ENCODE measurements around the gene CCDC102A. TPM values are rescaled to one million over a fixed set of nuclear protein-coding genes. Genes with fewer than 3 reads are reported as not detected.
A peak's percentile ranks its signal among the peaks of the same experiment; 100 is the strongest.

The CCDC102A gene
- polyA plus RNA-seq, 2 of the 4 experiments (the other 2 are of a cell fraction) = 8.0 to 8.3 TPM

- H3K4me1 ChIP-seq = no peaks in the 10 kb centered on the region
- peak overlapping the region; percentile 29 to 57; a peak in 3 of 6 replicates for H3K27ac ChIP-seq
- ChIA-PET CTCF (interaction anchor here (0.5 to 18.0 kb wide), 52 partner anchors 8 to 233 kb away, joined by 3 to 340 read pairs (median 7); partner anchors contain the start of genes ADGRG5, CCDC102A, CIAPIN1 and COQ9), POLR2A (interaction anchor here (0.6 to 1.1 kb wide), 4 partner anchors 33 to 73 kb away, joined by 3 to 7 read pairs (median 4); partner anchors contain the start of genes CIAPIN1, COQ9 and POLR2C)
- 28% methylated on average over 10 of the region's 10 CpGs for WGBS (ENCODE audit: missing lambda C conversion rate)
- FAIRE-seq (peak; percentile 32), DNase-seq (ENCODE audit: low read depth in 1 of 2, low spot score in 1 of 2) (peak; percentile 68 to 91), ATAC-seq (peak; percentile 85 to 96)
- 0 out of 3 replicates have a peak overlapping the region, but pooled peaks have one; percentile 11 for H3K4me2 ChIP-seq
- TF ChIP-seq RAD21 (conservative IDR thresholded peaks at IDR 0.05 in 1 of 2, IDR thresholded peaks at IDR 0.05 in 1 of 2) (peak; percentile 97 to 98), MYC (IDR thresholded peaks at IDR 0.05; ENCODE audit: borderline replicate concordance, low read length) (no peak), SREBF2 (IDR thresholded peaks at IDR 0.05) (no peak), GATA3 (IDR thresholded peaks at IDR 0.05; ENCODE audit: borderline replicate concordance) (no peak), BHLHE40 (IDR thresholded peaks at IDR 0.05; ENCODE audit: low read depth, low read length) (no peak), SMC3 (IDR thresholded peaks at IDR 0.05) (peak; percentile 99)
- TF ChIP-seq, protein P1, sequence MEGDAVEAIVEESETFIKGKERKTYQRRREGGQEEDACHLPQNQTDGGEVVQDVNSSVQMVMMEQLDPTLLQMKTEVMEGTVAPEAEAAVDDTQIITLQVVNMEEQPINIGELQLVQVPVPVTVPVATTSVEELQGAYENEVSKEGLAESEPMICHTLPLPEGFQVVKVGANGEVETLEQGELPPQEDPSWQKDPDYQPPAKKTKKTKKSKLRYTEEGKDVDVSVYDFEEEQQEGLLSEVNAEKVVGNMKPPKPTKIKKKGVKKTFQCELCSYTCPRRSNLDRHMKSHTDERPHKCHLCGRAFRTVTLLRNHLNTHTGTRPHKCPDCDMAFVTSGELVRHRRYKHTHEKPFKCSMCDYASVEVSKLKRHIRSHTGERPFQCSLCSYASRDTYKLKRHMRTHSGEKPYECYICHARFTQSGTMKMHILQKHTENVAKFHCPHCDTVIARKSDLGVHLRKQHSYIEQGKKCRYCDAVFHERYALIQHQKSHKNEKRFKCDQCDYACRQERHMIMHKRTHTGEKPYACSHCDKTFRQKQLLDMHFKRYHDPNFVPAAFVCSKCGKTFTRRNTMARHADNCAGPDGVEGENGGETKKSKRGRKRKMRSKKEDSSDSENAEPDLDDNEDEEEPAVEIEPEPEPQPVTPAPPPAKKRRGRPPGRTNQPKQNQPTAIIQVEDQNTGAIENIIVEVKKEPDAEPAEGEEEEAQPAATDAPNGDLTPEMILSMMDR (IDR thresholded peaks at IDR 0.05) = peak; percentile 98
- no peak overlapping the region for H3K4me3 ChIP-seq
- H3K9me3 ChIP-seq = no peaks in the 10 kb centered on the region
These were observed 16.5 kb downstream of the CCDC102A start for GRCh38 chr16:57519796-57520360.

DNA sequence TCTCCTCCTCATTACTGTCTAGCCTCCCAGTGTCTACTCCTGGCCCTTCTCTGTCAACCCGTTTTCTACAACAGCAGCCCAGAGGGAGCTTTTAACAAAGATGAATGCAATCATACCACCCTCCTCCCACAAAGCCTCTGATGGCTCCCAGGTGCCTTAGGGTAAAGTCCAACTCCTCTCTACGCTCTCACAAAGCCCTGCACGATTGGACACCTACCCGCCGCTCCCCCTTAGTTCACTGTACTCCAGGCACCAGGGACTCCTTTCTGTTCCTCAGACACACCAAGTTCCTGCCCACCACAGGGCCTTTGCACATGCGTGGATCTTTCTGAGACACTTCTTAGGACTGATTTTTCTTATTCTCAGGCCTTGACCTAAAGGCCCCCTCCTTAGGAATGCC, 17.4 kb downstream of the CCDC102A start:
- no peak overlapping the region for H3K4me3 ChIP-seq
- H3K9me3 ChIP-seq = no peaks in the 10 kb centered on the region
- ChIA-PET CTCF (interaction anchor here (0.9 to 18.0 kb wide), 30 partner anchors 9 to 218 kb away, joined by 3 to 340 read pairs (median 12); partner anchors contain the start of genes ADGRG5, CIAPIN1, COQ9 and DOK4), POLR2A (no interaction called here)
- DNase-seq (ENCODE audit: low read depth in 1 of 2, low spot score in 1 of 2) (no peak), ATAC-seq (no peak), FAIRE-seq (no peak)
- no peaks in the 10 kb centered on the region for H3K4me1 ChIP-seq
- no peak overlapping the region for H3K4me2 ChIP-seq
- TF ChIP-seq, protein P2, sequence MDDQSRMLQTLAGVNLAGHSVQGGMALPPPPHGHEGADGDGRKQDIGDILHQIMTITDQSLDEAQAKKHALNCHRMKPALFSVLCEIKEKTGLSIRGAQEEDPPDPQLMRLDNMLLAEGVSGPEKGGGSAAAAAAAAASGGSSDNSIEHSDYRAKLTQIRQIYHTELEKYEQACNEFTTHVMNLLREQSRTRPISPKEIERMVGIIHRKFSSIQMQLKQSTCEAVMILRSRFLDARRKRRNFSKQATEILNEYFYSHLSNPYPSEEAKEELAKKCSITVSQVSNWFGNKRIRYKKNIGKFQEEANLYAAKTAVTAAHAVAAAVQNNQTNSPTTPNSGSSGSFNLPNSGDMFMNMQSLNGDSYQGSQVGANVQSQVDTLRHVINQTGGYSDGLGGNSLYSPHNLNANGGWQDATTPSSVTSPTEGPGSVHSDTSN (IDR thresholded peaks at IDR 0.05) = no peak
- TF ChIP-seq MAX (IDR thresholded peaks at IDR 0.05) (no peak), KDM1A (IDR thresholded peaks at IDR 0.05; ENCODE audit: low read depth) (peak; percentile 52; the same call in 1 of the 2 replicates)
- 85% methylated on average over 6 of the region's 6 CpGs for WGBS (ENCODE audit: missing lambda C conversion rate)
- H3K27ac ChIP-seq = peak overlapping the region; percentile 29 to 57; a peak in 3 of 6 replicates

DNA sequence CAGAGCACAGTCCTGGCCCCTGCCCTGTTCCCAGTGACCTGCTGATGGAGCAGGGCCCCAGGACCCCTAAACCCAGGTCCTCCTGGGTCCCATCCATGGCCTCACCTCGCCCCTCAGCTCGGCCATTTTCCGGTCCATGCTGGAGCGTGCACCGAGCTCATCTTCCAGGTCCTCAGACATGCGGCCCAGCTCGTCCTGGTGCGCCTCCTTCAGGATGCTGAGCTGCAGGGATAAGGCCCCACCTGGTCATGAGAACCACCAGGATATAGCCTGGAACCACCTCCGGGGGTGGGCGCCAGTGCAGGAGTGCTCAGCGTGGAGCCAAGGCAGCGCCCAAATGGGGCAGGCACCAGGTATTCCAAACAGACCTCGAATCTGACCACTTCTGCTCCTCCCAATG, 17.9 kb downstream of the CCDC102A start:
- no peak overlapping the region for H3K4me2 ChIP-seq
- POLR2A ChIA-PET = no interaction called here
- H3K27ac ChIP-seq = peak overlapping the region in 1 of 2 experiments; percentile 40; a peak in 1 of 6 replicates
- peaks cover 3% of the 10 kb centered on the region; the same call in 2 of the 3 replicates for H3K4me1 ChIP-seq
- FAIRE-seq (no peak), DNase-seq (ENCODE audit: low read depth in 1 of 2, low spot score in 1 of 2) (no peak), ATAC-seq (peak in 1 of 2 experiments; percentile 11; a peak in 2 of 6 replicates)
- H3K4me3 ChIP-seq = no peak overlapping the region
- WGBS (ENCODE audit: missing lambda C conversion rate) = 89% methylated on average over 13 of the region's 13 CpGs
- TF ChIP-seq ATOH8 (CRISPR knock-in tag; IDR thresholded peaks at IDR 0.05; ENCODE audit: low read depth) (no peak), TP53 (CRISPR knock-in tag; IDR thresholded peaks at IDR 0.05) (no peak), ZSCAN20 (CRISPR knock-in tag; IDR thresholded peaks at IDR 0.05) (no peak), NFE2L2 (conservative IDR thresholded peaks at IDR 0.05; ENCODE audit: low read length) (no peak), KDM1A (IDR thresholded peaks at IDR 0.05; ENCODE audit: low read depth) (no peak), ELK1 (IDR thresholded peaks at IDR 0.05; ENCODE audit: low read depth, low read length) (no peak), SREBF2 (IDR thresholded peaks at IDR 0.05) (no peak), HOXA7 (CRISPR knock-in tag; IDR thresholded peaks at IDR 0.05) (no peak), GATA3 (IDR thresholded peaks at IDR 0.05; ENCODE audit: borderline replicate concordance) (no peak), HOXB5 (CRISPR knock-in tag; IDR thresholded peaks at IDR 0.05) (no peak), MYC (IDR thresholded peaks at IDR 0.05; ENCODE audit: borderline replicate concordance, low read length) (no peak), FOXS1 (CRISPR knock-in tag; IDR thresholded peaks at IDR 0.05) (no peak)
- TF ChIP-seq, protein P2 (IDR thresholded peaks at IDR 0.05) = no peak
- TF ChIP-seq, protein P3, sequence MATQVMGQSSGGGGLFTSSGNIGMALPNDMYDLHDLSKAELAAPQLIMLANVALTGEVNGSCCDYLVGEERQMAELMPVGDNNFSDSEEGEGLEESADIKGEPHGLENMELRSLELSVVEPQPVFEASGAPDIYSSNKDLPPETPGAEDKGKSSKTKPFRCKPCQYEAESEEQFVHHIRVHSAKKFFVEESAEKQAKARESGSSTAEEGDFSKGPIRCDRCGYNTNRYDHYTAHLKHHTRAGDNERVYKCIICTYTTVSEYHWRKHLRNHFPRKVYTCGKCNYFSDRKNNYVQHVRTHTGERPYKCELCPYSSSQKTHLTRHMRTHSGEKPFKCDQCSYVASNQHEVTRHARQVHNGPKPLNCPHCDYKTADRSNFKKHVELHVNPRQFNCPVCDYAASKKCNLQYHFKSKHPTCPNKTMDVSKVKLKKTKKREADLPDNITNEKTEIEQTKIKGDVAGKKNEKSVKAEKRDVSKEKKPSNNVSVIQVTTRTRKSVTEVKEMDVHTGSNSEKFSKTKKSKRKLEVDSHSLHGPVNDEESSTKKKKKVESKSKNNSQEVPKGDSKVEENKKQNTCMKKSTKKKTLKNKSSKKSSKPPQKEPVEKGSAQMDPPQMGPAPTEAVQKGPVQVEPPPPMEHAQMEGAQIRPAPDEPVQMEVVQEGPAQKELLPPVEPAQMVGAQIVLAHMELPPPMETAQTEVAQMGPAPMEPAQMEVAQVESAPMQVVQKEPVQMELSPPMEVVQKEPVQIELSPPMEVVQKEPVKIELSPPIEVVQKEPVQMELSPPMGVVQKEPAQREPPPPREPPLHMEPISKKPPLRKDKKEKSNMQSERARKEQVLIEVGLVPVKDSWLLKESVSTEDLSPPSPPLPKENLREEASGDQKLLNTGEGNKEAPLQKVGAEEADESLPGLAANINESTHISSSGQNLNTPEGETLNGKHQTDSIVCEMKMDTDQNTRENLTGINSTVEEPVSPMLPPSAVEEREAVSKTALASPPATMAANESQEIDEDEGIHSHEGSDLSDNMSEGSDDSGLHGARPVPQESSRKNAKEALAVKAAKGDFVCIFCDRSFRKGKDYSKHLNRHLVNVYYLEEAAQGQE (IDR thresholded peaks at IDR 0.05) = no peak
- CTCF ChIA-PET = interaction anchor here (0.9 to 18.0 kb wide), 26 partner anchors 10 to 218 kb away, joined by 3 to 340 read pairs (median 14); partner anchors contain the start of genes ADGRG5, CIAPIN1, COQ9 and DOK4
- H3K9me3 ChIP-seq = no peaks in the 10 kb centered on the region

All from A549 (cell line).